Measurements from ENCODE around the gene RAD50. TPM values are rescaled to one million over a fixed set of nuclear protein-coding genes. Genes with fewer than 3 reads are reported as not detected.
"Not testable (repeated sequence)": the region's sequence is repeated elsewhere in the genome, so short reads cannot be mapped to it uniquely, and the experiment has no call there.

The RAD50 gene
- total RNA-seq, 1 experiment from 2014 or later: 11.4 TPM

- not testable (repeated sequence) for H3K27me3 ChIP-seq (ENCODE audit: control insufficient read depth, insufficient read depth, low read length); H3K36me3 ChIP-seq (replicated peaks; ENCODE audit: control insufficient read depth, insufficient read depth, low read length); H3K4me3 ChIP-seq (ENCODE audit: insufficient read depth, low read depth, low read length); DNase-seq
Measured at GRCh38 chr5:132633587-132633986, 76.8 kb downstream of the RAD50 start.

DNA sequence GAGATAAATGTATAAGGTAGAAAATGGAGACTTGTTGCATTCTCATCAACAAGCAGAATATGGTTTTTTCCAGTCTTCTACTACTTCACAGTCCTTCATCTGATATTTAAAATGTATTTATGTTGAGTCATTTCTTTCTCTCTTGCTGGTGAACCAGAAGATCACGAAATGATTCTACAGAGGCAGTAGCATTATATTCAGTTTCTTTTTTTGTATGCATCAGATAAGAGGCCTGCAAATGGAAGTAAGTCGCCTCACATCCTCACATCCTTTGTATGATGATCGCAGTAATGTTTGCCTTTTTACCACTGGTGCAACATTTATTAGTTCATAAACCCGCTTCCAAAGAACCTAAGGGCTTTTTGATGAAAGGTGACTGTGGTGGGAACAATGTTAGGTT lies 79.1 kb downstream of the RAD50 start:
- DNase-seq: no peak
- Histone ChIP-seq H3K4me3 (ENCODE audit: insufficient read depth, low read depth, low read length) (no peak overlapping the region), H3K27me3 (ENCODE audit: control insufficient read depth, insufficient read depth, low read length) (no peaks in the 10 kb centered on the region), H3K36me3 (replicated peaks; ENCODE audit: control insufficient read depth, insufficient read depth, low read length) (peaks cover 12% of the 10 kb centered on the region)

- no peaks in the 10 kb centered on the region for H3K27me3 ChIP-seq (ENCODE audit: control insufficient read depth, insufficient read depth, low read length)
- H3K36me3 ChIP-seq (replicated peaks; ENCODE audit: control insufficient read depth, insufficient read depth, low read length): peaks cover 15% of the 10 kb centered on the region
- DNase-seq: no peak
- H3K4me3 ChIP-seq (ENCODE audit: insufficient read depth, low read depth, low read length): no peak overlapping the region
Measured at GRCh38 chr5:132637241-132637640, 80.5 kb downstream of the RAD50 start.

DNA sequence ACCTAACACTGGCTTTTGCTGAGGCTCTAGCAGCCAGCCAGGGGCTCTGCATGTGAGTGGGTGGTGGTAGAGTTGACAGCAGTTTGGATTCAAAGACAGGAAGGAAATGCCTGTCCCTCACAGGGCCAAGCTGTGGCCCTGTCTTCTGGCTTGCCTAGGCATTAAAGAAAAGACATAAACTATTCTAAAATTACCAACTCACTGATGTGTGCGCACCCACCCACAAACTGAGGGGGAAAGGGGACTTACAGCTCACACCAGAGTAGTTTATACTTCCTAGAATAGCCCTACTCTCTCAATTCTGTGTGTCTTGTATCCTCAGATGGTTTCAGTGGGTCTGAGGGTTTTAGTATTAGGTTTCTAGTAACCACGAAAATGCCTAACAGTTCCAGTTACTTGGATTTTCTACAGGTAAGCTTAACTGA lies 82.9 kb downstream of the RAD50 start:
- Histone ChIP-seq H3K27me3 (ENCODE audit: control insufficient read depth, insufficient read depth, low read length) (no peaks in the 10 kb centered on the region), H3K4me3 (ENCODE audit: insufficient read depth, low read depth, low read length) (no peak overlapping the region), H3K36me3 (replicated peaks; ENCODE audit: control insufficient read depth, insufficient read depth, low read length) (peaks cover 19% of the 10 kb centered on the region)
- no peak for DNase-seq

GRCh38 chr5:132640613-132641012 lies 83.8 kb downstream of the RAD50 start:
- Histone ChIP-seq H3K4me3 (ENCODE audit: insufficient read depth, low read depth, low read length) (no peak overlapping the region), H3K27me3 (ENCODE audit: control insufficient read depth, insufficient read depth, low read length) (no peaks in the 10 kb centered on the region), H3K36me3 (replicated peaks; ENCODE audit: control insufficient read depth, insufficient read depth, low read length) (peaks cover 19% of the 10 kb centered on the region)
- DNase-seq: no peak

DNA sequence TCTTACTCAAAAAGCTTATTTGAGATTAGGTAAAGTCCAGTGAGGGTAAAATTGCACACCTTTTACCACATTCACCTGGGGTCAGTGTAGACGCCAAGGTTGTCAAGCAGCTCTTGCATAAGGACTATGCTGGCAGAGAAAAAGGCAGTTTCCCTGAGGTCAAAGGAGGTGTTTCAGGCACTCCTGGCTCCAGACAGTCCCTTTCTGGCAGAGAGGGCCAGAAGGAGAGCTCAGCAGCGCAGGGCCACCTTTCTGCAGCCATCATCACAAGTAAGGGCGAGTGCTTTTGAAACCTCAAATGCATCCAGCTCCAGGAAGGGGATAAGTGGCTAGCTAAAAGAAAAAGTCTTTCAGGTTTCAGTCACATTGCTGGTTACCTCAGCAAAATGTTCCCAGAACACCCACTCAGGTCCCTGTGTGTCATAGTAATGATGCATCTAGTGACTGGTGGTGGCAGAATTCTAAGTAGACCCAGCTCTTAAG lies 84.5 kb downstream of the RAD50 start:
- Histone ChIP-seq H3K4me3 (ENCODE audit: insufficient read depth, low read depth, low read length) (no peak overlapping the region), H3K27me3 (ENCODE audit: control insufficient read depth, insufficient read depth, low read length) (no peaks in the 10 kb centered on the region), H3K36me3 (replicated peaks; ENCODE audit: control insufficient read depth, insufficient read depth, low read length) (peaks cover 19% of the 10 kb centered on the region)
- no peak for DNase-seq

DNA sequence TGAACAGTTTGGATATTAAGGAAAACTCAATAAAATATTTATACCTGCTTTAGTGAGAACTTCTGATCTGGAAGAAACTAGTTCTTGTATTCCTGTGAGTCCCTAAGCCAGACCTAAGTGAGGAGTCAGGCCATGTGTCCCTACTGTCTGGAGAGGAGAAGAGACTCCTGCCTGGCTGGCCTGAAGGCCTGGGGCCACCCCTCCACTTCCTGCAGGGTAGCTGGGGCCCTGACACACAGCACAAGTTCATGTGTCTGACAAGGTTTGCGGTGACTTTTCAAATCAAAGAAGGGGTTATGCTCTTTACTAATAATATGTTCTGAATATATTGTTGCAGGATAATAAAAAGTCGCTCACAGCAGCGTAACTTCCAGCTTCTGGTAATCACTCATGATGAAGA lies 85.1 kb downstream of the RAD50 start:
- DNase-seq: no peak
- H3K27me3 ChIP-seq (ENCODE audit: control insufficient read depth, insufficient read depth, low read length): no peaks in the 10 kb centered on the region
- peaks cover 19% of the 10 kb centered on the region for H3K36me3 ChIP-seq (replicated peaks; ENCODE audit: control insufficient read depth, insufficient read depth, low read length)
- H3K4me3 ChIP-seq (ENCODE audit: insufficient read depth, low read depth, low read length): no peak overlapping the region

DNA sequence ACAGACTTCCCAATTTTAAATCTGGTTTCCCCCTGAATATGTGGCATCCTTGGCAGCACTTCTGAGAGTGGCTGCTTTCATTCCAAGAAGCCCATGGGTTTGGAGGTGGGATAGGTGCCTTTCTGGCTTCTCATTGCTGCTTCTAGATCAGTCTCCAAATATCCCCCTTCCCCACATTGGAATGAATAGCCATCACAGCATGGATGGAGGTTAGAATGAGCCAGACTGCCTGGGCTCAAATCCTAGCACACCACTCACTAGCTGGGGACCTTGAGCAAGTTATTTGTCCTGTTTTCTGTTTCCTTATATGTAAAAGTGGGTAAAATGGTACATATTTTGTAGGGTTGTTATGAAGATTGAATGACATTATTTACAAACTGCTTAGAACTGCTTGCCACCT lies 87.4 kb downstream of the RAD50 start:
- no peaks in the 10 kb centered on the region for H3K27me3 ChIP-seq (ENCODE audit: control insufficient read depth, insufficient read depth, low read length)
- H3K36me3 ChIP-seq (replicated peaks; ENCODE audit: control insufficient read depth, insufficient read depth, low read length): peaks cover 14% of the 10 kb centered on the region
- no peak overlapping the region for H3K4me3 ChIP-seq (ENCODE audit: insufficient read depth, low read depth, low read length)
- no peak for DNase-seq

DNA sequence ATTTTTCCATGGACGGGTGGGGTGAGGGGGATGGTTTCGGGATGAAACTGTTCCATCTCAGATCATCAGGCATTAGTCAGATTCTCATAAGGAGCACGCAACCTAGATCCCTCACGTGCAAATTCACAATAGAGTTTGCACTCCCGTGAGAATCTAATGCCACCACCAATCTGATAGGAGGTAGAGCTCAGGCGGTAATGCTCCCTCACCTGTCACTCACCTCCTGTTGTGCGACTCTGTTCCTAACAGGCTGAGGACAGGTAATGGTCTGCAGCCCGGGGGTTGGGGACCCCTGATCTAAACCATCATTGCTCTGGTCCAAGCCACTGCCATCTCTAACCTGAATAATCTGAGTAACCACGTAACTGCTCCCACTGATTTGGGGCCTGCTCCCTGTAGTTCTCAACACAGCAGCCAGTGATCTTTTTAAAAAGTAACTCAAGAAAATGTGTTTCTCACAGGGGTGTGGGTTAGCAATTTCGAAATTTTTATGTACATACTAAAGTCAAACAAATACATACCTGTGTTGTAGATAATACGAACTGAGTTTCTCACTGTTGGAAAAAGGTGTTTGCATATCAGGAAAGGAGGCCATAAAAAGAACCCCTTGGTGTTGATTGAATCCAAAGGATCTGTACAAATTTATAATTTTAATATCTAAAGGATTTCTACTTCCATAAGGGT lies 89.9 kb downstream of the RAD50 start:
- H3K36me3 ChIP-seq (replicated peaks; ENCODE audit: control insufficient read depth, insufficient read depth, low read length): peaks cover 4% of the 10 kb centered on the region
- H3K27me3 ChIP-seq (ENCODE audit: control insufficient read depth, insufficient read depth, low read length): 0 out of 2 replicates have a peak, but pooled peaks cover 2% of the 10 kb centered on the region
- no peak for DNase-seq
- H3K4me3 ChIP-seq (ENCODE audit: insufficient read depth, low read depth, low read length): no peak overlapping the region

- Histone ChIP-seq H3K4me3 (ENCODE audit: insufficient read depth, low read depth, low read length) (no peak overlapping the region), H3K36me3 (replicated peaks; ENCODE audit: control insufficient read depth, insufficient read depth, low read length) (peaks cover 4% of the 10 kb centered on the region), H3K27me3 (ENCODE audit: control insufficient read depth, insufficient read depth, low read length) (0 out of 2 replicates have a peak, but pooled peaks cover 2% of the 10 kb centered on the region)
- DNase-seq: no peak
Measured at GRCh38 chr5:132647473-132647872, 90.7 kb downstream of the RAD50 start.

GRCh38 chr5:132648355-132648754 lies 91.6 kb downstream of the RAD50 start:
- DNase-seq: no peak
- 0 out of 2 replicates have a peak, but pooled peaks cover 2% of the 10 kb centered on the region for H3K27me3 ChIP-seq (ENCODE audit: control insufficient read depth, insufficient read depth, low read length)
- H3K4me3 ChIP-seq (ENCODE audit: insufficient read depth, low read depth, low read length): no peak overlapping the region
- H3K36me3 ChIP-seq (replicated peaks; ENCODE audit: control insufficient read depth, insufficient read depth, low read length): no peaks in the 10 kb centered on the region

- Histone ChIP-seq H3K36me3 (replicated peaks; ENCODE audit: control insufficient read depth, insufficient read depth, low read length) (no peaks in the 10 kb centered on the region), H3K27me3 (ENCODE audit: control insufficient read depth, insufficient read depth, low read length) (peaks cover 22% of the 10 kb centered on the region), H3K4me3 (ENCODE audit: insufficient read depth, low read depth, low read length) (no peak overlapping the region)
- DNase-seq: no peak
Measured at GRCh38 chr5:132651838-132652469, 95.2 kb downstream of the RAD50 start.

DNA sequence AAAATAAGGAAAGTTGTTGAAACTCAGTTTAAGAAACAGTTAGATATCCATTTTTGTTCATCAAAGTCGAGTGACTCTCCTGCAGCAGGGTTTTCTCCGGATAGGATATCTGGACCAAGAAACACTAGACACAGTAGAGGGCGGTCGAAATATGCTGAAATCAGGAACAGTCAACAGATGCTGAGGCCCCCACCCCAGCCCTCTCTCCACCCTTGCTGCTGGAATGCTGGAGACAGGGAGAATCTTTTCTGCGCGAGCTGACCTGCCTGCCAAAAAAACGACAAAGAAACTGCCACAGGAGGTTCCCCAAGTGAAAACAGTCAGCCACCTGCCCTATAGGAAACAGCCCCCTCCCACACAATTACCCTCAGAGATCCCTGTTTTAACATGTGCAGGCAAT lies 96.9 kb downstream of the RAD50 start:
- no peaks in the 10 kb centered on the region for H3K36me3 ChIP-seq (replicated peaks; ENCODE audit: control insufficient read depth, insufficient read depth, low read length)
- no peak overlapping the region for H3K4me3 ChIP-seq (ENCODE audit: insufficient read depth, low read depth, low read length)
- H3K27me3 ChIP-seq (ENCODE audit: control insufficient read depth, insufficient read depth, low read length): peaks cover 30% of the 10 kb centered on the region
- peak; percentile 31 for DNase-seq

GRCh38 chr5:132655821-132656773 lies 99.3 kb downstream of the RAD50 start:
- Histone ChIP-seq H3K4me3 (ENCODE audit: insufficient read depth, low read depth, low read length) (peak overlapping the region; percentile 31), H3K27me3 (ENCODE audit: control insufficient read depth, insufficient read depth, low read length) (peaks cover 28% of the 10 kb centered on the region), H3K36me3 (replicated peaks; ENCODE audit: control insufficient read depth, insufficient read depth, low read length) (no peaks in the 10 kb centered on the region)
- peak; percentile 86 for DNase-seq

Measured in H7 (cell line).